ENCODE data around the gene BTBD16. TPM values are rescaled to one million over a fixed set of nuclear protein-coding genes. Genes with fewer than 3 reads are reported as not detected.

Gene BTBD16
- total RNA-seq, 1 experiment from 2014 or later, result not detected

DNA sequence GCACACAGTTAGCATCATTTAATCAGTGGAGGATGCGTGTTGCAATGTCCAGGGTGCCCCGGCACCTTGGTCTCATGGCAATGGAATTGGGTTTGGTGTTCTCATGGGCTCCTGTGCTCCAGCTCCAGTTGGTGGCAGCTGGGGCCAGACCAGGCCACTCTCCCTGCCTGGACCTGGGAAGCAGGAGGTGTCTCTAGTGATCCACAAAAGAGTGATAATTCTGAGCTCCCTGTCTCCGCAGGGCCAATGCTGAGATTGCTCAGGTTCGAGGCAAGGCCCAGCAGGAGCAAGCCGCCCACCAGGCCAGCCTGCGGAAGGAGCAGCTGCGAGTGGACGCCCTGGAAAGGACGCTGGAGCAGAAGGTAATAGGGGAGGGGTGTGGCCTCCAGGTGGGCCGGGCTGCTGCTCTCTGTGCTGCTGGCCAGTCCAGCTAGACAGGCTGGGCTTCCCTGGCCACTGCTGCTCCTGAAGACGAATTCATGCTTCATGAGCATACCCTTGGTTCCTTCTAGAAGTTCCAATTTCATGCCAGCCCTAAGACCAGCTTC, 21.7 kb upstream of the BTBD16 start:
- no peak overlapping the region for H2AFZ ChIP-seq (ENCODE audit: low read length)
- no peak overlapping the region for H2AK5ac ChIP-seq (ENCODE audit: insufficient read length, low read length)
- H4K5ac ChIP-seq (ENCODE audit: insufficient read length, low read depth, low read length), result no peak overlapping the region
- no peaks in the 10 kb centered on the region for H3K4me1 ChIP-seq (ENCODE audit: insufficient read depth, low read length)
- H3K4me3 Mint-ChIP-seq, result no peak overlapping the region
- H4K91ac ChIP-seq (ENCODE audit: insufficient read length, low read depth, low read length), result no peak overlapping the region
- H3K9me3 Mint-ChIP-seq, result no peaks in the 10 kb centered on the region
- no peak overlapping the region for H3K14ac ChIP-seq (ENCODE audit: insufficient read depth, low read length)
- H2BK12ac ChIP-seq (ENCODE audit: insufficient read length, low read depth, low read length), result no peak overlapping the region
- no peaks in the 10 kb centered on the region for H3K27me3 ChIP-seq (ENCODE audit: insufficient read depth, low read length)
- no CpG with 5 or more reads among the region's 11 CpGs for WGBS (ENCODE audit: extremely low coverage, insufficient read length, low lambda C conversion rate)
- peaks cover 32 to 66% (median 39%) of the 10 kb centered on the region in 3 experiments for H3K36me3 Mint-ChIP-seq (ENCODE audit: insufficient read depth in 1 of 3, low read depth in 3 of 3)
- no peaks in the 10 kb centered on the region for H3K23me2 ChIP-seq (ENCODE audit: insufficient read length, low read depth, low read length, poor library complexity, severe bottlenecking)
- H3K4me1 Mint-ChIP-seq, result peaks cover 13 to 17% of the 10 kb centered on the region in 2 experiments
- H3K79me2 ChIP-seq (ENCODE audit: insufficient read depth, low read length), result no peaks in the 10 kb centered on the region
- no peak for TF ChIP-seq CTCF (conservative IDR thresholded peaks at IDR 0.05)
- no peaks in the 10 kb centered on the region for H4K20me1 ChIP-seq (ENCODE audit: control insufficient read depth, insufficient read depth, insufficient read length)
- H3K27me3 Mint-ChIP-seq (ENCODE audit: low read depth), result no peaks in the 10 kb centered on the region
- H2BK5ac ChIP-seq (ENCODE audit: insufficient read length, low read length), result no peak overlapping the region
- H2BK120ac ChIP-seq (ENCODE audit: low read depth, low read length, poor library complexity, severe bottlenecking), result no peak overlapping the region
- H3K56ac ChIP-seq (ENCODE audit: insufficient read length, low read depth, low read length), result no peak overlapping the region
- no peak overlapping the region for H3K18ac ChIP-seq (ENCODE audit: insufficient read length, low read depth, low read length)
- no peak overlapping the region for H2BK20ac ChIP-seq (ENCODE audit: low read depth, low read length, poor library complexity, severe bottlenecking)
- no peaks in the 10 kb centered on the region for H3K79me1 ChIP-seq (ENCODE audit: insufficient read depth, low read depth, low read length, poor library complexity, severe bottlenecking)
- H3K4ac ChIP-seq (ENCODE audit: low read depth, low read length), result no peak overlapping the region
- H3K4me2 ChIP-seq (ENCODE audit: insufficient read depth, insufficient read length, low read length), result no peak overlapping the region
- H4K8ac ChIP-seq (replicated peaks; ENCODE audit: insufficient read length, low read depth, low read length), result no peak overlapping the region
- H3K27ac ChIP-seq (ENCODE audit: insufficient read length, low read depth, low read length), result no peak overlapping the region
- H3K9ac ChIP-seq (ENCODE audit: extremely low read depth, insufficient read length, low read length), result no peak overlapping the region
- H3K23ac ChIP-seq (ENCODE audit: insufficient read length, low read depth, low read length), result no peak overlapping the region
- DNase-seq, result no peak
- H3T11ph ChIP-seq (ENCODE audit: low read length), result no peak overlapping the region
- no peaks in the 10 kb centered on the region for H3K9me3 ChIP-seq (ENCODE audit: control insufficient read depth, low read depth, low read length)
- no peak overlapping the region; a peak in 1 of 7 replicates for H3K27ac Mint-ChIP-seq
- no peak overlapping the region for H2BK15ac ChIP-seq (ENCODE audit: low read depth, low read length)
